ENCODE results near the gene C1orf105. TPM values are rescaled to one million over a fixed set of nuclear protein-coding genes. Genes with fewer than 3 reads are reported as not detected.

The C1orf105 gene
- total and polyA plus RNA-seq, 10 of the 15 experiments (the other 5 are each of a cell fraction or from before 2014, with no cell fraction given), result not detected

DNA sequence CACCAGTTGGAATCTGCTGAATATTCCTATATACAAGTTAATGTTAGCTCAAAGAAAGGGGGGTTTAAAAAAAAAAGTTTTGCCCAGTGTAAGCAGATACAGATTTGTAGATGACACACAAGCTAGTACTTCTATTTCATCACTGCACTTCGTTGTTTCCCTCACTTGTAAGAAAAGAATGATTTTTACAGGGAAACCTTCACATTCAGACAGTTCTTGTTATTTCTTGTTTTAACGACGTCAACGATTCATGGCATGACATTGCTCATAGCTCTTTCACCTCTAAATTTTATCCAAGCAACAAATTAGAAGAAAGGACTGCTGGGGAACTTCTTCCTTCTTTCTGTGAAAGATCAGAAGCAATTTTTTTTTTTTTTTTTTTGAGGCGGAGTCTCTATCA, 25.7 kb upstream of the C1orf105 start:
- ChIA-PET RAD21 (ENCODE audit: unreplicated experiment) (interaction anchor here (0.6 to 15.1 kb wide), 17 partner anchors 9 to 391 kb away, joined by 3 to 394 read pairs (median 4); no protein-coding TSS in a partner anchor), SMC1A (ENCODE audit: uncharacterized antibody, unreplicated experiment) (interaction anchor here (0.6 to 16.5 kb wide), 20 partner anchors 16 to 1338 kb away, joined by 3 to 458 read pairs (median 4); no protein-coding TSS in a partner anchor), POLR2A (interaction anchor here (0.8 to 8.1 kb wide), 6 partner anchors 14 to 56 kb away, joined by 3 to 73 read pairs (median 10); no protein-coding TSS in a partner anchor), CTCF (interaction anchor here (0.6 to 12.4 kb wide), 16 partner anchors 13 to 393 kb away, joined by 3 to 153 read pairs (median 3); partner anchors contain the start of gene PIGC)
- no peak for DNase-seq (ENCODE audit: low read depth, low spot score)
- Histone ChIP-seq H3K4me3 (no peak overlapping the region), H3K27me3 (replicated peaks in 1 of 2; ENCODE audit: control insufficient read depth in 2 of 2, insufficient read depth in 2 of 2, low read length in 1 of 2) (no peaks in the 10 kb centered on the region), H3K36me3 (ENCODE audit: control insufficient read depth in 2 of 2, insufficient read depth in 2 of 2, low read length in 1 of 2) (no peaks in the 10 kb centered on the region), H3K9me3 (replicated peaks; ENCODE audit: control insufficient read depth, insufficient read depth, low read length) (no peaks in the 10 kb centered on the region; the same call in 2 of the 3 replicates), H3K4me1 (ENCODE audit: control insufficient read depth, insufficient read depth, low read length) (peaks cover 87% of the 10 kb centered on the region), H2AFZ (ENCODE audit: control insufficient read depth, low read depth, low read length) (no peak overlapping the region), H3K9ac (ENCODE audit: control insufficient read depth, insufficient read depth, low read length) (peak overlapping the region; percentile 63; the same call in 1 of the 2 replicates), H3K27ac (ENCODE audit: control insufficient read depth, insufficient read depth) (peak overlapping the region; percentile 98), H3K4me2 (ENCODE audit: control insufficient read depth, insufficient read depth) (peak overlapping the region; percentile 78; the same call in 1 of the 2 replicates), H3K79me2 (ENCODE audit: control insufficient read depth, insufficient read depth, low read length) (no peaks in the 10 kb centered on the region), H4K20me1 (ENCODE audit: control insufficient read depth, insufficient read depth) (no peaks in the 10 kb centered on the region)
- no peak for TF ChIP-seq NR2C1 (IDR thresholded peaks at IDR 0.05)
- TF ChIP-seq HDGF (IDR thresholded peaks at IDR 0.05), result no peak
- TF ChIP-seq ZSCAN29 (IDR thresholded peaks at IDR 0.05), result no peak
- TF ChIP-seq POLR2AphosphoS2 (IDR thresholded peaks at IDR 0.05; ENCODE audit: low read depth, low read length), result no peak
- no peak for TF ChIP-seq PAX8 (IDR thresholded peaks at IDR 0.05)
- no peak for TF ChIP-seq ETV6 (conservative IDR thresholded peaks at IDR 0.05 in 1 of 2, IDR thresholded peaks at IDR 0.05 in 1 of 2; ENCODE audit: borderline replicate concordance in 1 of 2, low read depth in 1 of 2)
- 78% methylated on average over 4 of the region's 5 CpGs for WGBS (ENCODE audit: insufficient coverage, insufficient replicate concordance, low lambda C conversion rate, missing lambda C conversion rate)
- in situ Hi-C loops (cut with MboI) (loop anchor here (5.0 kb wide), 3 partner anchors 53 to 308 kb away; no protein-coding TSS in a partner anchor), intact Hi-C loops (cut with micrococcal nuclease; ENCODE audit: unreplicated experiment) (loop anchor here (1.0 to 5.0 kb wide), 2 partner anchors 37 to 123 kb away; no protein-coding TSS in a partner anchor)
- no peak for ATAC-seq
- no peak for FAIRE-seq
- BruUV-seq (replicated peaks), result no TSS peak

Data from GM12878 (cell line).